Type B pancreatic cell (in vitro differentiated cells): ENCODE data around the gene ASGR1. TPM values are rescaled to one million over a fixed set of nuclear protein-coding genes. Genes with fewer than 3 reads are reported as not detected.

Experiments
- DNase-seq: peaks from one replicate; pipeline ENCODE4 v3.0.0; 2021; ENCODE audit warnings: mixed read lengths; ENCODE audit not compliant: unreplicated experiment; ENCODE audit errors: extremely low spot score
- H3K27ac Mint-ChIP-seq: 2 replicates; pipeline ENCODE4 v1.8.0; 2021; ENCODE audit warnings: mild to moderate bottlenecking, mixed read lengths
- H3K27me3 Mint-ChIP-seq: 2 replicates; pipeline ENCODE4 v1.8.0; 2021; ENCODE audit warnings: mixed read lengths
- H3K36me3 Mint-ChIP-seq: 2 replicates; pipeline ENCODE4 v1.8.0; 2021; ENCODE audit warnings: mixed read lengths
- H3K4me1 Mint-ChIP-seq: one replicate; pipeline ENCODE4 v1.8.0; 2021; ENCODE audit warnings: mixed read lengths; ENCODE audit not compliant: unreplicated experiment
- H3K4me3 Mint-ChIP-seq: 2 replicates; pipeline ENCODE4 v1.8.0; 2021; ENCODE audit warnings: mild to moderate bottlenecking, mixed read lengths
- H3K9me3 Mint-ChIP-seq: 2 replicates; pipeline ENCODE4 v1.8.0; 2021; ENCODE audit warnings: mixed read lengths
- CTCF ChIP-seq: fragments of 200-600 bp; sonication (generic); conservative IDR thresholded peaks from 2 replicates; pipeline ENCODE4 v1.5.0; 2021; ENCODE audit warnings: antibody characterized with exemption, mild to moderate bottlenecking
- total RNA-seq: library from RNA; stranded (reverse); gene quantifications from 2 replicates; pipeline ENCODE4 v1.2.1, GENCODE V29; 2021; ENCODE audit warnings: low replicate concordance

The ASGR1 gene
- total RNA-seq, 1 donor from 2014 or later, result 9.7 TPM

GRCh38 chr17:7215136-7215638 lies 36.0 kb upstream of the ASGR1 start:
- DNase-seq, result no peak

GRCh38 chr17:7214300-7215135 lies 35.3 kb upstream of the ASGR1 start:
- DNase-seq, result peak; percentile 100
- peak overlapping the region; percentile 98 for H3K27ac Mint-ChIP-seq
- H3K36me3 Mint-ChIP-seq, result peaks cover 5% of the 10 kb centered on the region
- peak overlapping the region; percentile 95 for H3K4me3 Mint-ChIP-seq
- H3K27me3 Mint-ChIP-seq, result peaks cover 33% of the 10 kb centered on the region
- no peaks in the 10 kb centered on the region for H3K9me3 Mint-ChIP-seq
- peaks cover 56% of the 10 kb centered on the region for H3K4me1 Mint-ChIP-seq
- TF ChIP-seq CTCF, result peak; percentile 74

More at GRCh38 chr17:7215136-7215638, 36.0 kb upstream of the ASGR1 start:
- Mint-ChIP-seq H3K27ac (peak overlapping the region; percentile 98), H3K27me3 (peaks cover 29% of the 10 kb centered on the region), H3K4me3 (peak overlapping the region; percentile 95), H3K36me3 (peaks cover 5% of the 10 kb centered on the region), H3K9me3 (no peaks in the 10 kb centered on the region), H3K4me1 (peaks cover 54% of the 10 kb centered on the region)
- no peak for TF ChIP-seq CTCF

- H3K36me3 Mint-ChIP-seq, result peaks cover 5% of the 10 kb centered on the region
- peaks cover 49% of the 10 kb centered on the region for H3K4me1 Mint-ChIP-seq
- H3K27me3 Mint-ChIP-seq, result peaks cover 33% of the 10 kb centered on the region
- peak overlapping the region; percentile 98 for H3K27ac Mint-ChIP-seq
- DNase-seq, result peak; percentile 92
- peak overlapping the region; percentile 95 for H3K4me3 Mint-ChIP-seq
- TF ChIP-seq CTCF, result peak; percentile 89
- no peaks in the 10 kb centered on the region for H3K9me3 Mint-ChIP-seq
These were observed 34.7 kb upstream of the ASGR1 start for GRCh38 chr17:7213895-7214299.

GRCh38 chr17:7211491-7212273 lies 32.5 kb upstream of the ASGR1 start:
- no peak for DNase-seq
- H3K4me3 Mint-ChIP-seq, result peak overlapping the region; percentile 81
- H3K27ac Mint-ChIP-seq, result peak overlapping the region; percentile 54
- H3K4me1 Mint-ChIP-seq, result peaks cover 49% of the 10 kb centered on the region
- no peaks in the 10 kb centered on the region for H3K9me3 Mint-ChIP-seq
- peaks cover 5% of the 10 kb centered on the region for H3K36me3 Mint-ChIP-seq
- peaks cover 33% of the 10 kb centered on the region for H3K27me3 Mint-ChIP-seq
- TF ChIP-seq CTCF, result no peak

- Mint-ChIP-seq H3K36me3 (peaks cover 7% of the 10 kb centered on the region), H3K4me3 (peak overlapping the region; percentile 47), H3K4me1 (peaks cover 58% of the 10 kb centered on the region), H3K27me3 (peaks cover 29% of the 10 kb centered on the region), H3K27ac (no peak overlapping the region), H3K9me3 (no peaks in the 10 kb centered on the region)
- no peak for DNase-seq
- TF ChIP-seq CTCF, result no peak
These were observed 29.7 kb upstream of the ASGR1 start for GRCh38 chr17:7208754-7209460.
